Measurements from ENCODE around the gene SPRED2.
"Not testable (repeated sequence)": the region's sequence is repeated elsewhere in the genome, so short reads cannot be mapped to it uniquely, and the experiment has no call there.

The SPRED2 gene

DNA sequence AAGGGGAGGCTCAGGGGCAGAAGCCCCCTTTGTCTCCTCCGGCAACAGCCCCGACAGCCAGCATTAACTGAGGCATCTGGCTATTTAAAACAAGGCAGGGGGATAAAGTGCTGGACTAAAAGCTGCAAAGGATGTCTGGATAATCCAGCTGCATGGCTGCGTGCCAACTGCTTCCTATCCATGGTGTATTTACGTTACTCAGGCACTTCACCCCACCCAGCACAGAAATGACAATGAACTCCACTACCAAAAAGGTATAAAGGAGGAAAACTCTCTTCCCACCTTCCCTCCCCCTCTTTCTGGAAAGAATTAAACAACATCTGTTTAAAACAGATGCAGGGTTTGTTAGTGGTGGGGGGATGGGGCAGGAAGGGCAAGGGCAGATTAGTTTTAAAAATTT, 82.5 kb downstream of the SPRED2 start:
- in situ Hi-C loops (cut with HindIII; ENCODE audit: low sequenced_read_pairs): no loop called here

DNA sequence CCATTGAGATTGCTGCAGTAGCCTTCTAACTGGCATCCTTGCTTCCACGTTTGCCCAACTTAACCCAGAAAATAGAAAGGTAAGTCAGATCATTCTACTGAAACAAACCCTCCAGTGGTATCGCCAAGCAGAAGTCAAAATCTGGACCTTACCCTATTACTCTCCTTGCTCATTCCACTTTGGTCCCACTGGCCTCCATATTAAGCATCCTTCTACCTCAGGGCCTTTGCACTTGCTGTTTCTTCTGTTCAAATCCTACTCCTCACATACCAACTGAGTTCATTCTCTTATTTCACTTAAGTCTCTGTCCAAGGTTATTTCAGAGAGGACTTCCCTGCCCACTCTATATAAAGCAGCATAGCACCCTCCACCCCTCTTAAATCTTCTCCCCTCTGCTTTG, 84.5 kb downstream of the SPRED2 start:
- in situ Hi-C loops (cut with HindIII; ENCODE audit: low sequenced_read_pairs): no loop called here

DNA sequence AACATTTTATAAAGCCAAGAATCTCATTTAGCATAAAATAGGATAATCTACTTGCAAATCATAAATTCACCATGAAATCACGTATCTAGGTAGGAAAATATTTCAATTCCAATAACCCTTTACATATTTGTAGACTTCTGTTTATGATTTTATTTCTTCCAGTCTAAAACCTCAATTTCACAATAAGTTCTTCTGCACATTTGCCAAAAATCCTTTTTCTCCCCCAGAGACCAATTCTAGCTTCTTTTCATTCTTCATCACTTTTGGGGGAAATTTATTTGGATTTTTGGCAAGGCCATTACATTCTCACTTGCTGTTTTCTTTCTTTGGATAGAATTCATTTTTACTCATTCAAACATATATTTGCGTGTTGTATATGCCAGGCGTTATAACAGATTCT, 86.8 kb downstream of the SPRED2 start:
- in situ Hi-C loops (cut with HindIII; ENCODE audit: low sequenced_read_pairs): no loop called here

DNA sequence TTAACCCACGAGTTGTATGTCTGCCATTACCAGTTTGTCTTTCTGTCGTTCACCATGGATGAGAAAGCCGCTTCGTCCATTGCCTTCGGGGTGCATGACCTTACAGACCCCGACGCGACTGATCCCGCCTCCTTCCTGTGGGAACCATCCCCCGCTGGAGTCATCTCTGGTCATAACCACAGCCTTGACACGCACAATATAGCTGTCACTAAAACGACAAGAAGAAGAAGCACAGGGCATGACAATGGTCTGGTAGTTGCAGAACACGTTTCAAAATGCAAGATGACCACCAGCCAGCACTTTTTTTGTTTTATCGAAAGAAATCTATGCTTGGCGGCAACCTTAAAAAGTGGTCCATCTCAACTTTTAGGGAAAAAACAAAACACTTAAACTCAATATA, 87.7 kb downstream of the SPRED2 start:
- in situ Hi-C loops (cut with HindIII; ENCODE audit: low sequenced_read_pairs): no loop called here

DNA sequence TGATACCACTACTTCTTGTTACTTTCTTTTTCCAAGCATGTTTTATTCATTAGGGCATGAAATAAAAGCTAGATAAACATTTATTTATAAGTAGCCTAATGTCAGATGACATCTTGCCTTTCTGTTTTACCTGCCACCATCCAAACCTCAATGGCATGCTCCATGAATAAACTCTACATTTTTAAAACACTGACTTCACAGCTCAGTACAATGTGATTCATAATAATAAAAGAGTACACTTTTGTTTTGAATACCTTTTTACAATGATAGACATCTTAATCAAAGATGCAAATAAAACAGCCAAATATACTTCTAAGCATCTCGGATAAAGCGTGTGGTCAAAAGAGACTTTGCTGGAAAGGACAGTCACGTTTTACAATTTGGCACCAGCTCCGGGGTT, 88.2 kb downstream of the SPRED2 start:
- in situ Hi-C loops (cut with HindIII; ENCODE audit: low sequenced_read_pairs): no loop called here

DNA sequence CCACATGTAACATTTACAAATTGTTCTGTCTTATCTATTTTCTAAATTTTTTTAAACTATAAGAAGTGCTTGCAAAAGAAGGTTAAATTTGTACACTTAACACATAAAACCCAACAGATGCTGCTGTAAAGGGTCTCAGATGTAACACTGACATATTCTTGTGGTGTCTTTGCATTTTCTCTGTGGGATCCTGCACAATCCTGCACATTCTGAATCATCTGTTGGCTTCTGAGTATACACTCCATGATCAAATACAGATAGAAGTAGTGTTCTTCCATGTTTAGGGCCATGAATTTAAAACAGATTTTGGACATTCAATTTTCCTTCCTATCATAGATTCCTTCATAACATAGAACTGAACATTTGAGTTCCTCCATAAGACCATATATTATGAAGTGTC, 89.0 kb downstream of the SPRED2 start:
- in situ Hi-C loops (cut with HindIII; ENCODE audit: low sequenced_read_pairs): no loop called here

DNA sequence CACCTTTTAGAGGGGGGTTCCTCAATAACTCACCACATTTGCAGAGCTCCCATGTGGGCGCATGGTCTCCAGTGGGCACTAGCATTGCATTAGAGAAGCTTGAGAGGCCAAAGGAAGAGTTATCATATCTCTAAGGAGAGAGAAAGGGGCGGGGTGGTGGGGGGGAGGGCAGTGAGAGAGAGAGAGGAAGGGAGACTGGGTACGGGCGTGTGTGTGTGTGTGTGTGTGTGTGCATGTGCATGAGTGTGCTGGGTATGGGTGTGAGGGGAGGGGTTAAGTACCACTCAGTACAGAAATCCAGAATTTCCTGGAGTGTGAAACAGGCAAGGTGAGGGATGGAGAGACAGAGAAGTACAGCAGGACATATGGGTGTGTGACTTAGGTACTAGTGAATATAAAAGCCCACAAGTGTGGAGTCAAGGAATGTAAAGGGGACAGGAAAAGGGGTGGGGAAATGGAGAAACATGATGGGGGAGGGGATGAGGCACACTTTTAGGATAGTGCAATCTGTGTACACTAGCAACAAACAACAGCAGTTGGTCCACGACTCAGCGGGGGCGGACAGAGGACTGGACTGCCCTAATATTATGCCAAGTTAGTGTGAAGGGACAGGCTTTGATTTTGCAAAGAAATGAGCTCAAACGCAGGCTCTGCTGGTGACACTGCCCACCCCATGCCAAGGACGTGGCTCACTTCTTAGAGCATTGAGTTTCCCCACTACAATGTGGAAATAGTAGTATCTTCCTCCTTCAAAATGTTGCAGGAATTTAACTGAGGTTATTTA, 91.3 kb downstream of the SPRED2 start:
- in situ Hi-C loops (cut with HindIII; ENCODE audit: low sequenced_read_pairs): no loop called here

DNA sequence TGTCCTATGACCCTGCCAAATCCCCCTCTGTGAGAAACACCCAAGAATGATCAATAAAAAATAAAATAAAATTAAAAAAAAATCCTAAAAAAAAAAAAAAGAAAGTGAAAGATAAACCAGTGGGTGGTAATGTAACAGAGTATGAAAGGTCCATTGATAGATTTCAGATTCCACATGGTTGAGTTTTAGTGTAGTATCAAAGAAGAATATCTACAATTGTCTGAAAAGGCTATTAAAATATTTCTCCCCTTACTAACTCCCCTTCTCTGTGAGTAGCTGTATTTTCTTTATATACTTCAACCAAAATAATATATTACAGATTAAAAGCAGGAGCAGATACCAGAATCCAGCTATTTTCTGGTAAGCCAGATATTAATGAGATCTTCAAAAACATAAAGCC, 92.8 kb downstream of the SPRED2 start:
- in situ Hi-C loops (cut with HindIII; ENCODE audit: low sequenced_read_pairs): no loop called here

DNA sequence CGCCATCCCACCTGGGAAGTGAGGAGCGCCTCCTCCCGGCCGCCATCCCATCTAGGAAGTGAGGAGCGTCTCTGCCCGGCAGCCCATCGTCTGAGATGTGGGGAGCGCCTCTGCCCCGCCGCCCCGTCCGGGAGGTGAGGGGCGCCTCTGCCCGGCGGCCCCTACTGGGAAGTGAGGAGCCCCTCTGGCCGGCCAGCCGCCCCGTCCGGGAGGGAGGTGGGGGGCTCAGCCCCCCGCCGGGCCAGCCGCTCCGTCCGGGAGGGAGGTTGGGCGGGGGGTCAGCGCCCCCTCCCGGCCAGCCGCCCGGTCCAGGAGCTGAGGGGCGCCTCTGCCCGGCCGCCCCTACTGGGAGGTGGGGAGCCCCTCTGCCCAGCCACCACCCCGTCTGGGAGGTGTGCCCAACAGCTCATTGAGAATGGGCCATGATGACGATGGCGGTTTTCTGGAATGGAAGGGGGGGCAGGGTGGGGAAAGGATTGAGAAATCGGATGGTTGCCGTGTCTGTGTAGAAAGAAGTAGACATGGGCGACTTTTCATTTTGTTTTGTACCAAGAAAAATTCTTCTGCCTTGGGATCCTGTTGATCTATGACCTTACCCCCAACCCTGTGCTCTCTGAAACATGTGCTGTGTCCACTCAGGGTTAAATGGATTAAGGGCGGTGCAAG, 93.4 kb downstream of the SPRED2 start:
- in situ Hi-C loops (cut with HindIII; ENCODE audit: low sequenced_read_pairs): not testable (repeated sequence)

DNA sequence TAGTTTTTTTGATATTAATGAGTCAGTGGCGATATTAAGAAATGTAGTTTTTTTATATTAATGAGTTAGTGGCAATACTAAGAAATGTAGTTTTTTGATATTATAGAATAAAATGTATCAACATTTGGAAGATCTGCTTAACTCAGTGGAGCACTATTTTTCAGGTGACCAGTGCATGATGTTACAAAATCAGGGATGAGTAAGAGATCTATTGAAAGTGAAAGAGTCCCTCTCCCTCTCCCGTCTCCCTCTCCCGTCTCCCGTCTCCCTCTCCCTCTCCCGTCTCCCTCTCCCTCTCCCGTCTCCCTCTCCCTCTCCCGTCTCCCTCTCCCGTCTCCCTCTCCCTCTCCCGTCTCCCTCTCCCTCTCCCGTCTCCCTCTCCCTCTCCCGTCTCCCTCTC, 94.5 kb downstream of the SPRED2 start:
- in situ Hi-C loops (cut with HindIII; ENCODE audit: low sequenced_read_pairs): not testable (repeated sequence)

DNA sequence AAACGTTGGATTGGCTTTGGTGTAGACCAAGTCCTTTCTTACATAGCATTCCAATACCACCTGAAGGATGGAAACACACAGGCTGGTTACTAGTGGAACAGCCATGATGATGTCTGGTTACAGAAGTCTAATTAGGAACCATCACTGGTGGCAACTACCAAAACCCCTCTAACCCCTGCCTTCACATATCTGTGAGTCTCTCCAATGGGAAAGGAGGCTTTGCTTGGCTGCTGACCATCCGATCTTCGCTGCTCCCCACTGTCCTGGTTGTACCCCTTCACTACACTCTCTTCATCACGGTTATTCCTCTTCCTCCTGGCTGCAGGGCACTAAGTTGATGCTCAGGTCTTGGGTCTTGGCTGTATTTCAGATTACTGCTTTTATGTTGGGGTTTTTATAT, 97.7 kb downstream of the SPRED2 start:
- in situ Hi-C loops (cut with HindIII; ENCODE audit: low sequenced_read_pairs): no loop called here

DNA sequence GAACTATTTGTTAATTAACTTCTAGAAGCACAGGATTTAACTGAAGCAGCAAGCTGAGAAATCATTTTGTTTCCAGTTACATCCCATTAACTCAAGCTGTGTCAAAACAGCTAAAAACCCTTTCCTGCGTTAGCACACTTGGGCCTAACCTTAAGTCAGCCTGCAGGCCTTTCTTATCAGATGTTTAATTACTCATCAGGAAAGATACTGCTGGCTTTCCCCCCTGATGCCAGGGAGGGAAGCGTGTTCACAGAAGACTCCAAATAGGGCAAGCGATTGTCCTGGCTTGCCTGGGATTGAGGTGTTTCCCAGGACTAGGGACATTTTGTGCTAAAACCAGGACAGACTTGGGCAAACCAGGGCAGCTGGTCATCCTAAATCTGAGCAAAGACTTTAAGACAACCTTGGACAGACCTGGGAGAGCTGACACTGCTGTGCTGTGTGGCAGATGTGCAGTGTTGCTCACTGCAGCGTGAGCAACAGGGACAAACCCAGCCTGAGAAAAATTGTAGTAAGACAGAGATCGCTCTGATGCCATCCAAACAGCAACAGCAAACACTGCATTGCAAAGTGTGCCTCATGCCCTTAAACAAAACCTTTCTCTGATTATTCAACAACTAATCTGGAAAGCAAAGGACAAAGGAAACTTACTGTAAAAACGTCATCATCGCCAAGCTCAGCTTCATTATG, 100.9 kb downstream of the SPRED2 start:
- in situ Hi-C loops (cut with HindIII; ENCODE audit: low sequenced_read_pairs): no loop called here

DNA sequence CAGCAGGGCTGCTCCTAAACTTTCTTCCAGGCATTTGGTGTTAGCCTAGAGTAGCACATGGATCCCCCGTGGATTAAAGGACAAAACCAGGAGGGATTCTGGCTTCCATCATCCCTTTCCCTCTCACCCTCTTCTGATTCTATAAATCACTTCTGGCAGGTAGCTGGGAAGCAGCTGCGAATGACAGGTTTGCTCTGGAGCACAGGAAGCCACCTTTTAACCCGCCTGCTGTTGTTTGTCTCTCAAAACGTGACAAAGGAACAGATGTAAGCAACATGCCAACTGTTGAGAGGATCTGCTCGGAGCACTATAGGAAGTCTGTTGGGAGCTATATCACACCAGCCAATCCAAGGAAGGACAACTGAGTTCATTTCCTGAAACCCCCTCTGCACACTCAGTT, 102.9 kb downstream of the SPRED2 start:
- in situ Hi-C loops (cut with HindIII; ENCODE audit: low sequenced_read_pairs): no loop called here

DNA sequence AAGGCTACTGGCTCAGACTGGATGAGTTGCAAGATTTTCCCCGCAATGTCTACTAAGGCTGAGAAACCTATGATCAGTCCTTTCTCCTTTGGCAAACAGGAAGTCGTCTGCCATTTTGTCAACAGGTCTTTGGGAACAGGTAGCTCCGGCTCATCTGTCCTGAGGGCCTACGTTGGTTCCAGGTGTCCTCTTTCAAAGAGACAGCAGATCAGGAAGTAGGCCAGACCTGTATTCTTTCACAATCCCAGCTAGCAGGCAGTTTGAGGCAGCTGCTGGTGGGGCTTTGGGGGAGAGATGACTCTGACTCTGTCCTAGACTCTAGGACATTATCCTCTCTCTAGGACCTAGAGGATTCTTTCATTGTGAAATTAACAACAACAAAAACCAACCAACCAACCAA, 106.1 kb downstream of the SPRED2 start:
- in situ Hi-C loops (cut with HindIII; ENCODE audit: low sequenced_read_pairs): no loop called here

DNA sequence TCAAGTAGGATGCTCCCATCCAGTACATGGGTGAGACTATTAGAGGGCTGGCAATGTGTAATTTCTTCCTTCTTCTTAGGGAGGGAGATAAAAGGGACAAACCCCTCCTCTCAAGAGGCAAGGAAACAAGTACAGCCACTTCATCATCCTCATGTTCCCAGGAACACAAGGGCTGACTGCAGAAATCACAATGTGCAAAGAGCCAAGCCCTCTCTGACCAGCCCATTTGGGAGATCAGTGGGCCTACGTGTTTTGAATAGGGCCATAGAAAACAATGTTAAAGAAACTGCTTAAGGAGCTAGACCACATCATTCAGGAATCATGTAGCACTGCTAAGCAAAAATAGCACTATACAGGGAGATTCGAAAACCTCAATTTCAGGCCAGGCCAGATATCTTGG, 107.3 kb downstream of the SPRED2 start:
- in situ Hi-C loops (cut with HindIII; ENCODE audit: low sequenced_read_pairs): no loop called here

DNA sequence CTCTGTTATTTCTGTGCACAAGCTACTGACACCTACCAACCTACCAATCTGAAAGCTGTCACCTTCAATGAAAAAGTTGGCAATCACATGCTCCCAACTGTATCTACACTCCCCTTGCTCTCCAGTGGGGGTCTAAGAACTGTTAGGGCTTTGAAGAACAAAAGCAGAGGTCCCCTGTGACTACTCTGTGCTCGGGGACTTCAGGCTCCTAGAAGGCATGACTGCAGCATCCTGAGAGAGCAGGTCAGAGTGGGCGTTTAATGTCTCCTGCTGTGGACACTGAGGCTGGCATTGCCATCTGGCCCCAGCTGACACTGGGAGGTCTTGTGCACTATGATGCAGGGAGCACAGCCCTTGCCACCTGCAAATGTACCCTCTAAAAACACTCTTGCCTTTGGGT, 111.5 kb downstream of the SPRED2 start:
- in situ Hi-C loops (cut with HindIII; ENCODE audit: low sequenced_read_pairs): no loop called here

DNA sequence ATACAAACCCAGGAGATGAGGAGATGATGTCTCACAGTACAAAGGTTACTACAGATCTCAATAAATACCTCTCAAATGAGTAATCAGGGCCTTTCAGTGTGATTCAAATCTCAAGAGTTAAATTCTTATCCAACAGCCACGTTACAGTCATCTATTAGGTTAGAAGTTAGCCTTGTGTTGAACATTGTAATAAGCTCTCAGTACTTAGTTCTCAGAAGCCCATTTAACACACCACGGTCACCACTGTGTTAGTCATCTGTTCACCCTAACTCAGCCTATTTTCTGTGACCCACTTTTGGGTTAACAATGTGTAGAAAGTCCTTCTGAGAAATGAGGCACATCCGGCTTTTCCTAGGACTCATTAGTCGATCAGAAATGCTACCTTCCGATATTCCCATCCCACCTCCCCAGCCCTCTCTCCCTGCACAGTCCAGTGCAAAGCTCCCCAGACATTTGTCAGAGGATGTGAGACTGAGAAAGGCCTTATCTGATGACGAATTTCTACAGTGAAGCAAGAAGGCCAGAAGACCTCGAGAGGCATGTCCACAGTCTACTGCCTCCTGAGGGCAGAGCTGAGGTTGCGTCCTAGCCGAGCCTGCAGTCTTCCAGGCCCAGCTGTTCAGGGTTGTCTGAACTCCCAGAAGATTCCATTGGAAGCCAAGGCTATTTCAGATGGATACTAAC, 112.2 kb downstream of the SPRED2 start:
- in situ Hi-C loops (cut with HindIII; ENCODE audit: low sequenced_read_pairs): no loop called here

DNA sequence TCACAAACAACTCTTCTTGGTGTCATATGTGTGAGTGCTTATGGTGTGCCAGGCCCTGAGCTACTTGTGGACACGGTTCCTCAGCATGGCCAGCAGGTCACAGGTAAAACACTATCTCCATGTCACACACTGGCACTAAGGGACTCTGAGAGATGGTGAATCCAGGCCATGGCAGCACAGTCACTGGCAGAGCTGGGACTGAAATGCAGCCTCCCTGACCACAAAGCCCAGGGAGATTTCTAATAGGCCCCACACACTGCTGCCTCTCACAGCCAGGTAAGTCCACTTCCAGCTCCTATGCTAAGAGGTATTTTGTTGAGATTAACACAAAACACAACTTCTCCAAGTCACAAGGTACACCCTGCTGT, 112.7 kb downstream of the SPRED2 start:
- in situ Hi-C loops (cut with HindIII; ENCODE audit: low sequenced_read_pairs): no loop called here

DNA sequence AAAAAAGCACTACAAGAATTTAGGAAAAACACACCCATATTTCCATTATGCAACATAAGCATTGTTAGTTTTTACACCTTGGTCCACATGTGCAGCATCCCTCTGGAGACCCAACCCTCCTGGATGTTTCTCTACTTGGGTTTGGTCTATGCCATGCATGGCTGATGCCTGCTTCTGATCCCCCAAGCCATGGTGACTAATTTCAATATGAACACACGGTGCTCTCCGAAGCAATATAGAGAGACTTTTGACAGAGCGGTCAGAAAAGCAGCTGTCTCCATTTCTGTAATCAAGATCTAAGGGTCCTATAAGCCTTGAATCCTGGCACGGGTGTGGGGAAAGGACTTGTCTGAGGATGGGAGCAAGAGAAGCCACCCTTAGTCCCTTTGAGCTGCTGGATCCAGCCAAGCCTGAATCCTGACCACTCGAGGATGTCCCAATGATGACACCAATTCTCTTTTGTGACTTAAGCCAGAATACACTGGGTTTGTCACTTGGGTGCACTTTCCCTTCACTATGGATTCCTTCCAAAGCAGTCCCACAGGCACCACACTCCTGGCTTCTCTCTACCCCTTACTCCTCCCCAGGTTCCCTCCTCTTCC, 113.2 kb downstream of the SPRED2 start:
- in situ Hi-C loops (cut with HindIII; ENCODE audit: low sequenced_read_pairs): no loop called here

DNA sequence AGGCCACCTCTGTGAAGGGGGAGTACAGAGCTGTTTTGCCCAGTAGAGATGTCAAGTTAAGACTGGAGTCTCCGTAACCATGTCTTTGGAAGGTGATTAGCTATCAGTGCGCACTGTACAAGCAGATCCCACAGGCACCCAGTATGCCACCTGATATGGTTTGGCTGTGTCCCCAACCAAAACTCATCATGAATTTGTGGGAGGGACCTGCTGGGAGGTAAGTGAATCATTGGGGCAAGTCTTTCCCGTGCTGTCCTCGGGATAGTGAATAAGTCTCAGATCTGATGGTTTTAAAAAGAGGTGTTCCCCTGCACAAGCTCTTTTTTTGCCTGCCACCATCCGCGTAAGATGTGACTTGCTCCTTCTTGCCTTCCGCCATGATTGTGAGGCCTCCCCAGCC, 114.6 kb downstream of the SPRED2 start:
- in situ Hi-C loops (cut with HindIII; ENCODE audit: low sequenced_read_pairs): no loop called here

DNA sequence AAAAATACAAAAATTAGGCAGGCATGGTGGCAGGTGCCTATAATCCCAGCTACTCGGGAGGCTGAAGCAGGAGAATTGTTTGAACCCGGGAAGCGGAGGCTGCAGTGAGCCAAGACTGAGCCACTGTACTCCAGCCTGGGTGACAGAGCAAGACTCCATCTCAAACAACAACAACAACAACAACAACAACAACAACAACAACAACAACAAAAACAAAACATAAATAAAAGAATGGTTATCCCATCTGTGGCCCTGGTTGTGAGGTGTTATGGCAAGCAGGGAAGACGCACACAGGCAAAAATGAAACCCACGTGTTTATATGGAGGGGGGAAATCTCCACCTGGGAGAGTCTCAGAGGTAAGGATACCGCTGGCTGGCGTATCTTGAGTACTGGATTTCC, 115.0 kb downstream of the SPRED2 start:
- in situ Hi-C loops (cut with HindIII; ENCODE audit: low sequenced_read_pairs): not testable (repeated sequence)
